AG04450 (cell line): Measurements from ENCODE around the gene ACVR2A. TPM values are rescaled to one million over a fixed set of nuclear protein-coding genes. Genes with fewer than 3 reads are reported as not detected.

ENCODE experiments used
- CTCF ChIA-PET: fragments of 300-600, 350-600 bp; formaldehyde crosslinking; extraction: SDS; loops from one replicate; lab custom pipeline; 2022; ENCODE audit warnings: antibody characterized with exemption, inconsistent platforms; lab: Charles Lee
- POLR2A ChIA-PET: fragments of 350-600 bp; formaldehyde crosslinking; extraction: SDS; loops from one replicate; lab custom pipeline; 2021; ENCODE audit warnings: antibody characterized with exemption, inconsistent platforms; lab: Yijun Ruan, JAX
- DNase-seq: peaks from one replicate; pipeline ENCODE4 v3.0.0-alpha.2; 2011; ENCODE audit warnings: low read depth, low spot score
- H3K27ac ChIP-seq: one replicate; pipeline ENCODE4 v1.5.1; 2012; ENCODE audit warnings: low read depth, low read length, control low read depth
- H3K27me3 ChIP-seq: one replicate; pipeline ENCODE4 v1.6.0; 2012; ENCODE audit warnings: low read length; ENCODE audit not compliant: control insufficient read depth, insufficient read depth
- H3K4me3 ChIP-seq: 2 replicates; pipeline ENCODE4 v1.5.1; 2011; ENCODE audit warnings: mild to moderate bottlenecking, low read depth, low read length, control low read depth
- H3K9me3 ChIP-seq: 2 replicates; pipeline ENCODE4 v1.5.1; 2012; ENCODE audit warnings: low read length; ENCODE audit not compliant: control insufficient read depth, insufficient read depth
- polyA plus RNA-seq: library from polyadenylated mRNA; depleted of rRNA; stranded (reverse); fragments of >200 nt; gene quantifications from 2 replicates; pipeline ENCODE4 v1.2.3, GENCODE V29; 2011
- TF ChIP-seq, protein P1 (sequence below): IDR thresholded peaks from 2 replicates; pipeline ENCODE4 v1.5.1; 2011; ENCODE audit warnings: low read depth, low read length, control low read depth, inconsistent platforms

ACVR2A gene
- polyA plus RNA-seq, 1 experiment = 5.1 TPM

DNA sequence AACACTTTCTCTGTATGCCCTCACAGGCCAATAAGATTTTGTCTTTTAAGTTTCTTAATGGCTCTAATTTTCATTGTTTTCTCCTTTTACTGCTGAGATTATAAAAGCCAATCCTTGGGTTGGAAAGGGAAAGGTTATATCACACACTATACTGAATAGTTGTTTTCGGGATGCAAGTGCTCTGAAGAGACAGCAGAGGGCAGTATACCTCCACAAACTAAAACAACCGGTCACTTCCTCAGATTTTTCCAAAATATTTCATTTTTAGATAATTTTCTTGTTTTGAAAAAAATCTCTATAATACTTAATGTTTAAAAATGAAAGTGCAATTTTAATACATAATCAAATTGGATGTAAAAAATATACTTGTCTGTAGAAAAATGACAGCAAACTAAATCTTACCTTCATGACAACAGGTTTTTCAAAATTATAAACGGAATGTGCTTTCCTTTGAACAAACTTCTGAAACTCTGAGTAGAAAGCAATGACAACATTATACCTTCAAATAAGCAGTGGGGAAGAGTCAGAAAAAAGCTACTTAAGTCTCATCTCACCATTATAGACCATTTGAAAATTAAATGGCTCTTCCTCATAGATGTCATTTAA, 93.0 kb downstream of the ACVR2A start:
- ChIA-PET POLR2A (no interaction called here), CTCF (interaction anchor here (0.5 to 5.2 kb wide), 15 partner anchors 8 to 1204 kb away, joined by 3 to 45 read pairs (median 5); no protein-coding TSS in a partner anchor)
- Histone ChIP-seq H3K9me3 (no peaks in the 10 kb centered on the region), H3K4me3 (no peak overlapping the region), H3K27ac (no peak overlapping the region), H3K27me3 (no peaks in the 10 kb centered on the region)
- TF ChIP-seq, protein P1, sequence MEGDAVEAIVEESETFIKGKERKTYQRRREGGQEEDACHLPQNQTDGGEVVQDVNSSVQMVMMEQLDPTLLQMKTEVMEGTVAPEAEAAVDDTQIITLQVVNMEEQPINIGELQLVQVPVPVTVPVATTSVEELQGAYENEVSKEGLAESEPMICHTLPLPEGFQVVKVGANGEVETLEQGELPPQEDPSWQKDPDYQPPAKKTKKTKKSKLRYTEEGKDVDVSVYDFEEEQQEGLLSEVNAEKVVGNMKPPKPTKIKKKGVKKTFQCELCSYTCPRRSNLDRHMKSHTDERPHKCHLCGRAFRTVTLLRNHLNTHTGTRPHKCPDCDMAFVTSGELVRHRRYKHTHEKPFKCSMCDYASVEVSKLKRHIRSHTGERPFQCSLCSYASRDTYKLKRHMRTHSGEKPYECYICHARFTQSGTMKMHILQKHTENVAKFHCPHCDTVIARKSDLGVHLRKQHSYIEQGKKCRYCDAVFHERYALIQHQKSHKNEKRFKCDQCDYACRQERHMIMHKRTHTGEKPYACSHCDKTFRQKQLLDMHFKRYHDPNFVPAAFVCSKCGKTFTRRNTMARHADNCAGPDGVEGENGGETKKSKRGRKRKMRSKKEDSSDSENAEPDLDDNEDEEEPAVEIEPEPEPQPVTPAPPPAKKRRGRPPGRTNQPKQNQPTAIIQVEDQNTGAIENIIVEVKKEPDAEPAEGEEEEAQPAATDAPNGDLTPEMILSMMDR = peak; percentile 91
- no peak for DNase-seq

- no peak for DNase-seq
- TF ChIP-seq, protein P1 = no peak
- Histone ChIP-seq H3K27me3 (no peaks in the 10 kb centered on the region), H3K4me3 (no peak overlapping the region), H3K27ac (no peak overlapping the region), H3K9me3 (no peaks in the 10 kb centered on the region)
- ChIA-PET POLR2A (no interaction called here), CTCF (interaction anchor here (0.6 kb wide), 1 partner anchor 570 kb away, joined by 4 read pairs; no protein-coding TSS in a partner anchor)
These were observed 94.5 kb downstream of the ACVR2A start for GRCh38 chr2:147939313-147939712.

DNA sequence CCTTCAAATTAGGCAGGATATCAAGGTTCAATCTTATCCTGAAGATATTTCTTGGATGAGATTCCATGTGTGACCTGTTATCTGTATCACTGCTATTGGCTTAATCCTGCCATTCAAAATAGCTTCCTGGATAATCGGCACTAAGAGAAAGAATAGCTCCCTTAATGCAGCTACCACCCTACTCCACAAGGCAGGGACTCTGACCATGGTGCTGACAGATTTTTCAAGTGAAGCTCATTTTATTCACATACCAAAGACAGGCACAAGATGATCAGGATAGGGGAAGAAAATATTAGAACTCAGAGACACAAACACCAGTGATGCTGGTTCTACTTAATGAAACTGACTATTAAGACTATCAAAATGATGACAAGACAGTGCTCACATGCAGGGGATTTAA, 100.8 kb downstream of the ACVR2A start:
- H3K4me3 ChIP-seq = no peak overlapping the region
- POLR2A ChIA-PET = no interaction called here
- TF ChIP-seq, protein P1 = no peak
- H3K9me3 ChIP-seq = no peaks in the 10 kb centered on the region
- no peak overlapping the region for H3K27ac ChIP-seq
- DNase-seq = no peak
- no peaks in the 10 kb centered on the region for H3K27me3 ChIP-seq
- CTCF ChIA-PET = interaction anchor here (1.6 kb wide), 1 partner anchor 564 kb away, joined by 7 read pairs; no protein-coding TSS in a partner anchor

DNA sequence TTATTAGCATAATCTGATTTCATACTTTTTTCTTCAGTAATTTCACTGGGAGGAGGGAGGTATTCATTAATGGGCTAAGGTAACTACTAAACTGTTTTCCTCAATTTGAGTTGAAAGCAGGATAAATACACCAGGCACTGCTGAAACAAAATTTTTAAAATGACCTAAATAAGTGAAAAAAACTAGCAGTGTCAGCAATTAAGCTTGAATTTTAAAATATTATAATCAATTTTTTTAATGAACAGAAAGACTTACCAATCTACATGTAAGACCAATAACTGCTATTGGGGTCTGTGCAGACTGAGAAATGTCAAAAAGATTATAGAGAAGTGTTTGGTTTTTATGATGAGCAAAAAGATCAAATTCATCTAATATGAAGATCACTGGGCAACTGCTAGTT, 107.3 kb downstream of the ACVR2A start:
- no peak for DNase-seq
- ChIA-PET POLR2A (no interaction called here), CTCF (no interaction called here)
- Histone ChIP-seq H3K27ac (no peak overlapping the region), H3K9me3 (no peaks in the 10 kb centered on the region), H3K27me3 (no peaks in the 10 kb centered on the region), H3K4me3 (no peak overlapping the region)
- TF ChIP-seq, protein P1 = no peak

- Histone ChIP-seq H3K27ac (no peak overlapping the region), H3K27me3 (no peaks in the 10 kb centered on the region), H3K4me3 (no peak overlapping the region), H3K9me3 (no peaks in the 10 kb centered on the region)
- TF ChIP-seq, protein P1 = no peak
- POLR2A ChIA-PET = no interaction called here
- CTCF ChIA-PET = no interaction called here
- no peak for DNase-seq
These were observed 123.7 kb downstream of the ACVR2A start for GRCh38 chr2:147968571-147968970.
